ENCODE data around the gene C1QTNF1. TPM values are rescaled to one million over a fixed set of nuclear protein-coding genes. Genes with fewer than 3 reads are reported as not detected.
"Not testable (repeated sequence)": the region's sequence is repeated elsewhere in the genome, so short reads cannot be mapped to it uniquely, and the experiment has no call there.

C1QTNF1 gene
- polyA plus RNA-seq, 1 donor (not counting 4 experiments of a cell fraction or from before 2014, with no cell fraction given) = 6.6 TPM

DNA sequence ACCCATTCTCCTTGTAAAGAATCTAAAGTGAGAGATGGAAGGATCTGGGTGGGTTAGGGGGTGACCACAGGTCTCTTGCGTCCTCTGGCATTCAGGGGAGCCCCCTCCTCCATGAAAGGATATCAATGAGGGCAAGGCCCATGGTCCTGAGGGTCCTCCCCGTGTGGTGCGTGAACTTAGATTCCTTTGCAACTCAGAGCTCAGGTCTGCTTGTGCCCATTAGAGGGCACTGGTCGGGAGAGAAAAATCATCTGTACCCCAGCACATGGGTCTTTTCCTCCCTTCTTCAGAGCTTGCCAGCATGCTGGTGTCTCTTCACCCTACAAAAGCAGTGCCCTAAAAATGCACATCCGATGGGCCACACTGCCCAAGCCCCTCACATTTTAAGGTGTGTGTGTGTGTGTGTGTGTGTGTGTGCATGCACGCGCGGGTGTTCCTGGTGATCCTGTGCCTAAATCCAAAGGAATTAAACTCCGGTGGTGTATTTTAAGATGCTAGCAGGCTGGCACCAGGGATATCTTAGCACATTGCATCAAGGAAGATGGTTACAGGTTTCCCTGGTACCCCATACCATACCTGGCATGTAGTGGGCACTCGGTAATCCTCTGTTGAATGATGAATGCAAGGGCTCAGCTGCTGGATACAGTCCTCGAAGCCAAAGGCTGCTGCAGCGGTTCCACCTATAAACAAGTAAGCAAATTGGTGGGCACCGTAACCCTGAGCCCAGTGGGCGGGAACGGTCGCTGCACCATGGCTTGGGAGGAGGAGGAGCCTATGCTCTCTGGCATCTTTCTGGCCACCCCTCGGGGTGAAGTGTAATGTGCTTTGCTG, 4.7 kb downstream of the C1QTNF1 start:
- no peak for DNase-seq (ENCODE audit: low read depth, low spot score)
- dilution Hi-C loops (cut with MboI; ENCODE audit: extremely low pct_ligation_motif_present, low sequenced_read_pairs) = loop anchor here (25.0 kb wide), 1 partner anchor 359 kb away; no protein-coding TSS in a partner anchor
- Histone ChIP-seq H3K9me1 (ENCODE audit: control insufficient read depth, extremely low read depth, insufficient read depth, low read length) (no peaks in the 10 kb centered on the region), H3K36me3 (ENCODE audit: control insufficient read depth in 2 of 2, extremely low read depth in 1 of 2, insufficient read depth in 2 of 2, low read length in 2 of 2) (no peaks in the 10 kb centered on the region), H3K27me3 (ENCODE audit: control insufficient read depth, extremely low read depth, insufficient read depth, low read length) (peaks cover under 1% of the 10 kb centered on the region), H3K9me3 (ENCODE audit: control insufficient read depth, low read depth, low read length) (no peaks in the 10 kb centered on the region), H3K4me2 (ENCODE audit: control insufficient read depth, extremely low read depth, insufficient read depth, low read depth, low read length) (peak overlapping the region; percentile 83), H3K27ac (ENCODE audit: control insufficient read depth, insufficient read depth, low read length) (no peak overlapping the region), H3K4me1 (ENCODE audit: control insufficient read depth, extremely low read depth, insufficient read depth, low read length) (peaks cover 54% of the 10 kb centered on the region), H3K79me2 (ENCODE audit: control insufficient read depth, insufficient read depth, low read length) (no peaks in the 10 kb centered on the region), H4K20me1 (ENCODE audit: control insufficient read depth, extremely low read depth, insufficient read depth, low read length) (no peaks in the 10 kb centered on the region), H3K9ac (ENCODE audit: control insufficient read depth, extremely low read depth, insufficient read depth, low read length) (no peak overlapping the region), H3K4me3 (ENCODE audit: control insufficient read depth in 2 of 3, extremely low read depth in 1 of 3, insufficient read depth in 2 of 3, low read depth in 1 of 3, low read length in 3 of 3) (no peak overlapping the region), H2AFZ (ENCODE audit: control insufficient read depth, low read length) (no peak overlapping the region)
- TF ChIP-seq EZH2 (IDR thresholded peaks at IDR 0.05; ENCODE audit: low read length) = no peak
- TF ChIP-seq, protein P1, sequence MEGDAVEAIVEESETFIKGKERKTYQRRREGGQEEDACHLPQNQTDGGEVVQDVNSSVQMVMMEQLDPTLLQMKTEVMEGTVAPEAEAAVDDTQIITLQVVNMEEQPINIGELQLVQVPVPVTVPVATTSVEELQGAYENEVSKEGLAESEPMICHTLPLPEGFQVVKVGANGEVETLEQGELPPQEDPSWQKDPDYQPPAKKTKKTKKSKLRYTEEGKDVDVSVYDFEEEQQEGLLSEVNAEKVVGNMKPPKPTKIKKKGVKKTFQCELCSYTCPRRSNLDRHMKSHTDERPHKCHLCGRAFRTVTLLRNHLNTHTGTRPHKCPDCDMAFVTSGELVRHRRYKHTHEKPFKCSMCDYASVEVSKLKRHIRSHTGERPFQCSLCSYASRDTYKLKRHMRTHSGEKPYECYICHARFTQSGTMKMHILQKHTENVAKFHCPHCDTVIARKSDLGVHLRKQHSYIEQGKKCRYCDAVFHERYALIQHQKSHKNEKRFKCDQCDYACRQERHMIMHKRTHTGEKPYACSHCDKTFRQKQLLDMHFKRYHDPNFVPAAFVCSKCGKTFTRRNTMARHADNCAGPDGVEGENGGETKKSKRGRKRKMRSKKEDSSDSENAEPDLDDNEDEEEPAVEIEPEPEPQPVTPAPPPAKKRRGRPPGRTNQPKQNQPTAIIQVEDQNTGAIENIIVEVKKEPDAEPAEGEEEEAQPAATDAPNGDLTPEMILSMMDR (optimal IDR thresholded peaks at IDR 0.05 in 1 of 3, IDR thresholded peaks at IDR 0.05 in 1 of 3, conservative IDR thresholded peaks at IDR 0.05 in 1 of 3; ENCODE audit: extremely low read depth in 1 of 3, insufficient read depth in 2 of 3, low read length in 3 of 3) = peak; percentile 50 to 59 (median 54)
- FAIRE-seq = peak; percentile 20

DNA sequence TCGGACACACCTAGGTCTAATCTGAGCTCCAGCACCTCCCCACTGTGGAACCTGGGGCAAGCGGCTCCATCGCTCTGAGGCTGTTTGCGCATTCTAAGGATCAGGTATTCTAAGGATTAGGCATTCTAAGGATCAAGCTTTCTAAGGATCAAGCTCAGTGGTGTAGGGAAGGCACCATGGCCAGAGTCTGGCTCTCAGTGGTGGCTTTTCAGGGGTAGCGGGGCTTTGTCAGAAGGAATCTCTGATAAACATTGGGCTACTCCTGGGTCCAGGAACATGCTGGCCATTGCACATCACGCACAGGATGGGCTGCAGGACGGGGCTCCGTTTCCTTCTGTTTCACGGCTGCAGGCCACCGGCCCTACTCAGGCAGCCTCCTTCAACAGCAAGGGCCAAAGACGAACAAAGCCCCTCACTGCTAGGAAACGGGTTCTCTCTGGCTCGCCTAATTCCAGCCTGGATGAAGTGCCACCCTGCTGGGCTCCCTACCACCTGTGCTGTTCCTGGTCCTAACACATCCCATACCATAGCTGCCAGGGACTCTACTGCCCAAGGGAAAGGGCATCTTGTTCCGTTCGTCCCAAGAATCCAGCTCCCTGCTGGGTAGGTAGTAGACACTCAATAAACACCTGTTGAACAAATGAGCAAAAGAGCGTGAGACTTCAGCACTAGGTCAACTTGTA, 5.5 kb downstream of the C1QTNF1 start:
- H2AFZ ChIP-seq (ENCODE audit: control insufficient read depth, low read length) = no peak overlapping the region
- dilution Hi-C loops (cut with MboI; ENCODE audit: extremely low pct_ligation_motif_present, low sequenced_read_pairs) = loop anchor here (25.0 kb wide), 1 partner anchor 358 kb away; no protein-coding TSS in a partner anchor
- H3K9me1 ChIP-seq (ENCODE audit: control insufficient read depth, extremely low read depth, insufficient read depth, low read length) = no peaks in the 10 kb centered on the region
- peaks cover 62% of the 10 kb centered on the region for H3K4me1 ChIP-seq (ENCODE audit: control insufficient read depth, extremely low read depth, insufficient read depth, low read length)
- H4K20me1 ChIP-seq (ENCODE audit: control insufficient read depth, extremely low read depth, insufficient read depth, low read length) = no peaks in the 10 kb centered on the region
- H3K27me3 ChIP-seq (ENCODE audit: control insufficient read depth, extremely low read depth, insufficient read depth, low read length) = no peaks in the 10 kb centered on the region
- FAIRE-seq (no peak), DNase-seq (ENCODE audit: low read depth, low spot score) (no peak)
- TF ChIP-seq, protein P1 (optimal IDR thresholded peaks at IDR 0.05 in 1 of 3, IDR thresholded peaks at IDR 0.05 in 1 of 3, conservative IDR thresholded peaks at IDR 0.05 in 1 of 3; ENCODE audit: extremely low read depth in 1 of 3, insufficient read depth in 2 of 3, low read length in 3 of 3) = no peak
- TF ChIP-seq EZH2 (IDR thresholded peaks at IDR 0.05; ENCODE audit: low read length) = no peak
- no peak overlapping the region for H3K9ac ChIP-seq (ENCODE audit: control insufficient read depth, extremely low read depth, insufficient read depth, low read length)
- no peak overlapping the region for H3K4me2 ChIP-seq (ENCODE audit: control insufficient read depth, extremely low read depth, insufficient read depth, low read depth, low read length)
- H3K4me3 ChIP-seq (ENCODE audit: control insufficient read depth in 2 of 3, extremely low read depth in 1 of 3, insufficient read depth in 2 of 3, low read depth in 1 of 3, low read length in 3 of 3) = no peak overlapping the region
- H3K27ac ChIP-seq (ENCODE audit: control insufficient read depth, insufficient read depth, low read length) = no peak overlapping the region
- H3K79me2 ChIP-seq (ENCODE audit: control insufficient read depth, insufficient read depth, low read length) = no peaks in the 10 kb centered on the region
- H3K9me3 ChIP-seq (ENCODE audit: control insufficient read depth, low read depth, low read length) = no peaks in the 10 kb centered on the region
- H3K36me3 ChIP-seq (ENCODE audit: control insufficient read depth in 2 of 2, extremely low read depth in 1 of 2, insufficient read depth in 2 of 2, low read length in 2 of 2) = no peaks in the 10 kb centered on the region

DNA sequence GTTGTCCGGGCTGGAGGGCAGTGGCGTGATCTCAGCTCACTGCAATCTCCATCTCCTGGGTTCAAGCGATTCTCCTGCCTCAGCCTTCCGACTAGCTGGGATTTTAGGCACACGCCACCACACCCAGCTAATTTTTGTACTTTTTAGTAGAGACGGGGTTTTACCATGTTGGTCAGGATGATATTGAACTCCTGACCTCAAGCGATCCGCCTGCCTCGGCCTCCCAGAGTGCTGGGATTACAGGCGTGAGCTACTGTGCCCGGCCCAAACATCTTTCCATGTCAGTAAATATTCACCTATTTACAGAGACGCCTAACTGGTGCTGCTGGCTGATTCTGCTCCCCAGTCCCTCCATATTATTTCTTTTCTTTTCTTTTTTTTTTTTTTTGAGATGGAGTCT, 6.7 kb downstream of the C1QTNF1 start:
- H2AFZ ChIP-seq (ENCODE audit: control insufficient read depth, low read length); H4K20me1 ChIP-seq (ENCODE audit: control insufficient read depth, extremely low read depth, insufficient read depth, low read length); FAIRE-seq; DNase-seq (ENCODE audit: low read depth, low spot score); H3K79me2 ChIP-seq (ENCODE audit: control insufficient read depth, insufficient read depth, low read length); H3K9me1 ChIP-seq (ENCODE audit: control insufficient read depth, extremely low read depth, insufficient read depth, low read length); H3K4me2 ChIP-seq (ENCODE audit: control insufficient read depth, extremely low read depth, insufficient read depth, low read depth, low read length); H3K36me3 ChIP-seq (ENCODE audit: control insufficient read depth in 2 of 2, extremely low read depth in 1 of 2, insufficient read depth in 2 of 2, low read length in 2 of 2); H3K9me3 ChIP-seq (ENCODE audit: control insufficient read depth, low read depth, low read length); H3K27me3 ChIP-seq (ENCODE audit: control insufficient read depth, extremely low read depth, insufficient read depth, low read length); H3K9ac ChIP-seq (ENCODE audit: control insufficient read depth, extremely low read depth, insufficient read depth, low read length); H3K4me3 ChIP-seq (ENCODE audit: control insufficient read depth in 2 of 3, extremely low read depth in 1 of 3, insufficient read depth in 2 of 3, low read depth in 1 of 3, low read length in 3 of 3); H3K27ac ChIP-seq (ENCODE audit: control insufficient read depth, insufficient read depth, low read length): not testable (repeated sequence)
- H3K4me1 ChIP-seq (ENCODE audit: control insufficient read depth, extremely low read depth, insufficient read depth, low read length) = peaks cover 57% of the 10 kb centered on the region
- dilution Hi-C loops (cut with MboI; ENCODE audit: extremely low pct_ligation_motif_present, low sequenced_read_pairs) = loop anchor here (25.0 kb wide), 1 partner anchor 357 kb away; no protein-coding TSS in a partner anchor
